ENCODE results near the gene NTRK2. TPM values are rescaled to one million over a fixed set of nuclear protein-coding genes. Genes with fewer than 3 reads are reported as not detected.

The NTRK2 gene
- total RNA-seq, 4 donors from 2014 or later, result 1.1 to 7.3 (median 1.5) TPM

- Histone ChIP-seq H3K27ac (no peak overlapping the region), H3K4me1 (no peaks in the 10 kb centered on the region), H3K27me3 (no peaks in the 10 kb centered on the region), H3K36me3 (no peaks in the 10 kb centered on the region), H3K9me3 (no peaks in the 10 kb centered on the region), H3K4me3 (no peak overlapping the region)
- DNase-seq, result no peak
- ATAC-seq, result no peak
- intact Hi-C loops (cut with DNase I; ENCODE audit: low total_unique reads), result no loop called here
- no peak for TF ChIP-seq CTCF (IDR thresholded peaks at IDR 0.05 in 4 of 5, conservative IDR thresholded peaks at IDR 0.05 in 1 of 5)
- no peak for TF ChIP-seq POLR2A (IDR thresholded peaks at IDR 0.05)
- in situ Hi-C loops (cut with MboI; ENCODE audit: low sequenced_read_pairs in 4 of 4), result no loop called here
Measured at GRCh38 chr9:84791643-84792042, 122.1 kb downstream of the NTRK2 start.

GRCh38 chr9:84793251-84793650 lies 123.7 kb downstream of the NTRK2 start:
- in situ Hi-C loops (cut with MboI; ENCODE audit: low sequenced_read_pairs in 4 of 4), result no loop called here

DNA sequence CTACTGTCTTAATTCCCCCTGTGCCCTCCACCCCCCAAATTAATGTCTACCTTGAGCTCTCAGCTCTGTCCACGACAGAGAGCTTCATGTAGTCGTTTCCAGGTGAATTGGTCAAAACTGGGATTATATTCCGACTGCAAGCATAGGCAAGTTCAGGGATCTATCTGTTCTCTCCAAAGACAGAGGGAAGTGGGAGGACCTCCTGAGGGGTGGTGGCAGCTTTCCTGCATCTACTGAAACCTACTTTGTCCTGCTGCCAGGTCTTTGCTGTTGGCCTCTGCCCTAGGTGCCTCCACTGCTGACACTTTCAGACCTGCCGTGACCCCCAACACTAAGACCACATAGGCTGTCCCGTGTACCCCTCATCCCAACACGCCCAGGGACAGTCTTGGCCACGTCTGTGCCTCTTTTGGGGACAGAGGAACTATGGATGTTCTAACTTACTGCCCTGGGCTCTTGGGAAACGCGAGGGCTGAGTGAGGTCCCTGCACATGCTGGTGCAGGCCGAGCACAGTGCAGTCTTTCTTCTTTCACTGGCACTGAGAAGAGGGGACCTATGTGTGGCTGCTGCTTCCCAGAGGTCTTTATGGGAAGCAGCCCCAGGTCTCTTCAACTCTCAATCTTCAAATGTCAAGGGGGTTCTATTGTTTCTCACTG lies 125.6 kb downstream of the NTRK2 start:
- no peak for TF ChIP-seq CTCF (IDR thresholded peaks at IDR 0.05 in 4 of 5, conservative IDR thresholded peaks at IDR 0.05 in 1 of 5)
- TF ChIP-seq POLR2A (IDR thresholded peaks at IDR 0.05), result no peak
- intact Hi-C loops (cut with DNase I; ENCODE audit: low total_unique reads), result no loop called here
- Histone ChIP-seq H3K36me3 (no peaks in the 10 kb centered on the region), H3K4me1 (no peaks in the 10 kb centered on the region), H3K27ac (no peak overlapping the region), H3K27me3 (no peaks in the 10 kb centered on the region), H3K4me3 (no peak overlapping the region), H3K9me3 (no peaks in the 10 kb centered on the region)
- in situ Hi-C loops (cut with MboI; ENCODE audit: low sequenced_read_pairs in 4 of 4), result no loop called here
- DNase-seq (no peak), ATAC-seq (no peak)

More at GRCh38 chr9:84793251-84793650, 123.7 kb downstream of the NTRK2 start:
- no peak for DNase-seq
- intact Hi-C loops (cut with DNase I; ENCODE audit: low total_unique reads), result no loop called here
- Histone ChIP-seq H3K27me3 (no peaks in the 10 kb centered on the region), H3K27ac (no peak overlapping the region), H3K4me3 (no peak overlapping the region), H3K36me3 (no peaks in the 10 kb centered on the region), H3K9me3 (no peaks in the 10 kb centered on the region), H3K4me1 (no peaks in the 10 kb centered on the region)
- TF ChIP-seq CTCF (IDR thresholded peaks at IDR 0.05 in 4 of 5, conservative IDR thresholded peaks at IDR 0.05 in 1 of 5) (no peak), POLR2A (IDR thresholded peaks at IDR 0.05) (no peak)
- ATAC-seq, result no peak

DNA sequence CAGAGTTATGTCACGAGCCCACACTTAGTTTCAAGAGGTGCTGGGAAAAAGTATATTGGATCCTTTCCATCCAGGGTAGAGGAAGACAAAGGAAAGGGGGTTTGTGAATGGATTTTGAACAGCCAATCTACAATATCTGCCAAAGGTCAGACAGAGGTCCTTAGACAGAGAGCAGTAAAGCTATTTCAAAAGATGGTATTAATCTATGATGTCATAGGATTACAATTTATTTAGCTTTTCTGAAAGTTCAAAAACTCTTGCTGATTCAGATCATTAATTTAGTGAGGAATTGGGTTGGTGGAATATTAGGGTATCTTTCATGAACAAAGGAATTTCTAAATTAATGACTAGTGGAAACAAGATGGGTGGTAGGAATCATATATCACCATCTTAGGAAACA lies 126.9 kb downstream of the NTRK2 start:
- no peak for TF ChIP-seq POLR2A (IDR thresholded peaks at IDR 0.05)
- TF ChIP-seq CTCF (IDR thresholded peaks at IDR 0.05 in 4 of 5, conservative IDR thresholded peaks at IDR 0.05 in 1 of 5), result no peak
- intact Hi-C loops (cut with DNase I; ENCODE audit: low total_unique reads) (no loop called here), in situ Hi-C loops (cut with MboI; ENCODE audit: low sequenced_read_pairs in 4 of 4) (no loop called here)
- H3K27me3 ChIP-seq, result no peaks in the 10 kb centered on the region
- no peak overlapping the region for H3K27ac ChIP-seq
- ATAC-seq, result no peak
- H3K9me3 ChIP-seq, result no peaks in the 10 kb centered on the region
- no peaks in the 10 kb centered on the region for H3K4me1 ChIP-seq
- no peaks in the 10 kb centered on the region for H3K36me3 ChIP-seq
- DNase-seq, result no peak
- no peak overlapping the region for H3K4me3 ChIP-seq

DNA sequence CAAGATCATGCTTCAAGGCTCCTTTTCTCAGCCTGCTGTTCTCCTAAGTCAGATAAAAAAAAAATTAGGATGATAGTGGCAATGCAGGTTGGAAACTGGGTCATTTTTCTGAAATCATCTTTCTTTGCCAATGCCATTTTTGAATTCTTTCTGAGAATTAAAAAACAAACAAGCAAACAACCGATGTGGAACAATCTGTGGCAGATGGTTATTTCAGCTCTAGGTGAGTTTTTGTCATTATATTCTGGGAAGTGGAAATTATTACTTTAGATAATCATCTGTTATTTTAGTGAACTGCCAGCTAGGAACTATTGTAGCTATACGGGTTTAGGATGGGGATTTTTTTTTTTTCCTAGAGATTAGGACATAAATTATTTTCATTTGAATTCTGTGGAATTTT lies 129.7 kb downstream of the NTRK2 start:
- in situ Hi-C loops (cut with MboI; ENCODE audit: low sequenced_read_pairs in 4 of 4), result no loop called here
- H3K36me3 ChIP-seq, result no peaks in the 10 kb centered on the region
- H3K4me3 ChIP-seq, result no peak overlapping the region
- intact Hi-C loops (cut with DNase I; ENCODE audit: low total_unique reads), result no loop called here
- DNase-seq (no peak), ATAC-seq (no peak)
- H3K4me1 ChIP-seq, result no peaks in the 10 kb centered on the region
- no peak overlapping the region for H3K27ac ChIP-seq
- no peaks in the 10 kb centered on the region for H3K9me3 ChIP-seq
- no peaks in the 10 kb centered on the region for H3K27me3 ChIP-seq
- TF ChIP-seq POLR2A (IDR thresholded peaks at IDR 0.05) (no peak), CTCF (IDR thresholded peaks at IDR 0.05 in 4 of 5, conservative IDR thresholded peaks at IDR 0.05 in 1 of 5) (no peak)
